Hematopoietic multipotent progenitor cell (in vitro differentiated cells): ENCODE data around the gene DMD. TPM values are rescaled to one million over a fixed set of nuclear protein-coding genes. Genes with fewer than 3 reads are reported as not detected.

Experiments
- DNase-seq, 3 donors: peaks; one replicate each; pipeline ENCODE4 v3.0.0-alpha.2; 2011 to 2015; ENCODE audit warnings: low read depth in 2 of 3, low spot score in 2 of 3
- total RNA-seq: library from RNA; depleted of rRNA; stranded (reverse); fragments of >200 nt; gene quantifications from one replicate; pipeline ENCODE4 v1.2.3, GENCODE V29; 2012

Gene DMD
- total RNA-seq, 1 donor, result 0.54 TPM

- DNase-seq, result no peak
Measured at GRCh38 chrX:31178064-31178768, 2033.1 kb downstream of the DMD start.

GRCh38 chrX:31170792-31171191 lies 2040.6 kb downstream of the DMD start:
- DNase-seq, result no peak

- no peak for DNase-seq
Measured at GRCh38 chrX:31168551-31168950, 2042.8 kb downstream of the DMD start.

- no peak for DNase-seq
Measured at GRCh38 chrX:31166832-31167231, 2044.5 kb downstream of the DMD start.

GRCh38 chrX:31166416-31166815 lies 2044.9 kb downstream of the DMD start:
- no peak for DNase-seq

GRCh38 chrX:31165241-31166035 lies 2045.9 kb downstream of the DMD start:
- DNase-seq, result no peak

GRCh38 chrX:31154946-31155345 lies 2056.4 kb downstream of the DMD start:
- DNase-seq, result no peak

- no peak for DNase-seq
Measured at GRCh38 chrX:31153475-31154047, 2057.8 kb downstream of the DMD start.

- no peak for DNase-seq
Measured at GRCh38 chrX:31147175-31147574, 2064.2 kb downstream of the DMD start.

- no peak for DNase-seq
Measured at GRCh38 chrX:31139961-31140360, 2071.4 kb downstream of the DMD start.

- DNase-seq, result no peak
Measured at GRCh38 chrX:31138124-31138523, 2073.2 kb downstream of the DMD start.

- peak in 2 of 3 donors; percentile 3 to 36 for DNase-seq
Measured at GRCh38 chrX:31136144-31136611, 2075.2 kb downstream of the DMD start.

- DNase-seq, result no peak
Measured at GRCh38 chrX:31132821-31133241, 2078.5 kb downstream of the DMD start.

GRCh38 chrX:31130457-31131220 lies 2080.7 kb downstream of the DMD start:
- no peak for DNase-seq

GRCh38 chrX:31128855-31129254 lies 2082.5 kb downstream of the DMD start:
- DNase-seq, result peak in 1 of 3 donors; percentile 2

GRCh38 chrX:31127716-31128115 lies 2083.6 kb downstream of the DMD start:
- DNase-seq, result no peak

GRCh38 chrX:31126205-31126604 lies 2085.1 kb downstream of the DMD start:
- DNase-seq, result no peak

- DNase-seq, result no peak
Measured at GRCh38 chrX:31124536-31124935, 2086.8 kb downstream of the DMD start.

GRCh38 chrX:31123335-31123734 lies 2088.0 kb downstream of the DMD start:
- DNase-seq, result no peak

- DNase-seq, result no peak
Measured at GRCh38 chrX:31117266-31117665, 2094.1 kb downstream of the DMD start.

- no peak for DNase-seq
Measured at GRCh38 chrX:31115398-31115797, 2096.0 kb downstream of the DMD start.
